DMS 273 treated with DMSO at 0.1 percent for 48 hours (cell line): ENCODE data around the gene TMEM11.

Experiments used
- DNase-seq: peaks from one replicate; lab custom pipeline; 2025; lab: John Stamatoyannopoulos, UW

TMEM11 gene

DNA sequence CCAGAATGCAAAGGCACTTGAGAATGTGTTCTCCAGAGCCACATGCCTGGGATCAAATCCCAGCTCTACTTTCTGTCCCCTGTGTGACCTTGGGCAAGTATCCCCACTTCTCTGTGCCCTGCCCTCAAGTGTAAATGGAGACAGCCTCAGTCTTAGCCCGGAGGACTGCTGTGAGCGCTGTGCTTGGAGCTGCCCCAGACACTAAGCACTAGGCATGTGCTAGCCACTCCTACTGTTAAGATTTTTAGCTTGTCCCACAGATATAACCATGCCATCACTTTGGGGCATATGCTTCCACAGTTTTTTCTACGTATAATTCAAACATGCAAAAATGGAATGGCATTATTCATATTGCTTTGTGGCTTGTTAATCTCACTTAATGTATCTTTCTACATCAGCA lies 29.4 kb downstream of the TMEM11 start:
- DNase-seq = no peak

DNA sequence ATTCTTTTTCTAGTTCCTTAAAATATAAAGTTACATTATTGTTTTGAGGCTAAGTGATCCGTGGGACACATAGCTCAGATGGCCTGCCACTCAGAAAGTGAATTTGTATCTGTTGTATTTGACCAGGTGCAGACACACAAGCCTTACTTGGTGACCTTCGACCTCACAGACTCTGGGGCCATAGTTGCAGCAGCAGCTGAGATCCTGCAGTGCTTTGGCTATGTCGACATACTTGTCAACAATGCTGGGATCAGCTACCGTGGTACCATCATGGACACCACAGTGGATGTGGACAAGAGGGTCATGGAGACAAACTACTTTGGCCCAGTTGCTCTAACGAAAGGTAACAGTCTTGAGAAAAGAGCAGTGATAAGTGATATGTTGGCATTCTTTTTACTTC lies 30.5 kb downstream of the TMEM11 start:
- no peak for DNase-seq

DNA sequence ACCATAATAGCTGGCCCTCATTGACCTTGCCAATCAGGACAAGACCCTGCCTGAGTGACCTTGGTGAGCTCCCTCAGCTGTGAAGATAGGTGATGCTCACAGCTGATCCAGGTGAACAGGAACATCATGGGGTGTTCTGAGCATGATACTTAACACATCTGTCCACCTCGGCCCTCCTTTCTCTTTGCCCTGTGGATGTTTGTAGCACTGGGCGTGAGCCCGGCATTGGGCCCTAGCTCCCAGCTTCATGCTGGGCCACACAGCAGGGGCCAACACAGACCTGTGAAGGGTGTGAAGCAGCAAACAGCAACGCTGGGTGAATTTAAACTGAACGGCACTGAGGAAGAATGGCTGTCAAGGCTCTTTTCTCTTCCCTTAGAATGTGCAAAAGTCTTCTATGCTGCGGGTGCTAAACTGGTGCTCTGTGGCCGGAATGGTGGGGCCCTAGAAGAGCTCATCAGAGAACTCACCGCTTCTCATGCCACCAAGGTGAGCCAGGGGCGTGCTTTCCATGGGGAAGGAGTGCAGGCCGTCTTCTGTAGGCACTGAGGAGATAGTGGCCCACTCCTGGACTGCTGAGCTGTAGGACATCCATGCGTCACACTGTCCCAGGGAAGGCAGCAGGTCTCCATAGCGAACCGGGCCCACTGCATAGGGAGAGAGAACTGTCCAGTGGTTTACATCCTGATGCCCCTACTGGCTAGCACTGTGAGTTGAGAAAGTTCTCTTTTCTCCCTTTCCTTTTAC lies 35.9 kb downstream of the TMEM11 start:
- no peak for DNase-seq

DNA sequence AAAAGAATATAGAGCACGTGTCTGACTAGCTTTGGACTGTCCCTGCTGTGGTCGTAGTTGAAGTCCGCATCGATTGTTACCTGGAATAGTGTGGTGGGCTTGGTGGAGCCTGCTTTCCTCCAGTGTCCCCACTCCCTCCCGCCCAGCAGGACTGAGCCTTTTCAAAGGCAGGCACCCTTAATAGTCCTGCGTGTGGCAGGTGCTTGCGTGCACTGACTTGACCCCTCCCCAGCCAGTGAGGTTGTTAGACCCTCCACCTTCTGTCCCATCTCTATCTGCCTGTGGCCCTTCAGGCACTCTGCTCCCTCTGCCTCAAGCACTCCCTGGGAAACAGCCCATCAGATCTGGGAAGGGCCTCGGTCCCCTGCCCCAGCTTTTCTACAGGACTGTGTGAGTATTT lies 36.6 kb downstream of the TMEM11 start:
- DNase-seq = no peak

DNA sequence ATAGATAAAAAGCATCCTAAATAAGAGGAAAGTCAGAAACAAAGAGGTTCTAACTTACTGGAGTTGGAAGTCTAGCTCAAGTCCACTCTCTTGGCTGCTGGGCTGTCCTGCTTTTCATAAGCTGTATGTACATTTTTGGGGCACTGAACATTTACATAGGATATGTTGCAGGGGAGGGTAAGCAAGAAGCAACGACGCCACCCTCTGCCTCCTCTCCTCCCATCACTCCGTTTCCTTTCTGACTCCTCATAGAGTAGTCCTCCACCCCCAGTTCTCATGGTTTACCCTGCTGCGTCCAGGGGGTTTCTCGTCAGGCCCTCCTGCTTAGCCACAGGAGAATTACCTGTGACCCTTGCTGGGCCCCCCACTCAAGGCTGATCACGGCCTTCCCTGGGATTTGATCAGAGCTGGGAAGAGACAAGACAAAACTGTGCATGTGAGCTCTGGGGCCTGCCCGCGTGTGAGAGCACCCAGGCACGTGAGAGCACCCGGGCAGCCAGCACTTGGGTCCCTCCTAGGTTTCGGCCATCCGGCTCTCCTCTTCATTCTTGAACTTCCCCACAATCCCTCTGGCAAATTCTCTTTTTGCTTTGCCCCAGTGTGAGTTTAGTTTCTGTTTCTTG lies 37.1 kb downstream of the TMEM11 start:
- DNase-seq = no peak

DNA sequence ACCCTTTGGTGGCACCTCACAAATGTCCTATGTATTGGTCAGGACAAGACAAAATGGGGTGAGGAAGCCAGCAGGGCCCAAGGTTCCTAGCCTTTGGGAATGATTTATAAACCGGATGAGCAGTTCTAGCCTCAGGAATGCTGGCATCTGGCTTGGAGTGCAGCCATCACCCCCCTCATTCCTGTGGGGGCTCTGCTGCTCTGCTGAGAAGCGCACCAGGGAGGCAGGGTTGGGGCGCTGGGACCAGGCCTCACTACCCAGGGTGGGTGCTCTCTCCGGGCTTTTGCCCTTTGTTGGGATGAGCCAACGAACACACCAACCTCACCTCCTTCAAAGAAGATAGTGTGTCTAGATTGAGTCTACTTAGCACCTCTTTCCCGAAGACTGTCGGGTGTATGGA lies 39.2 kb downstream of the TMEM11 start:
- no peak for DNase-seq

DNA sequence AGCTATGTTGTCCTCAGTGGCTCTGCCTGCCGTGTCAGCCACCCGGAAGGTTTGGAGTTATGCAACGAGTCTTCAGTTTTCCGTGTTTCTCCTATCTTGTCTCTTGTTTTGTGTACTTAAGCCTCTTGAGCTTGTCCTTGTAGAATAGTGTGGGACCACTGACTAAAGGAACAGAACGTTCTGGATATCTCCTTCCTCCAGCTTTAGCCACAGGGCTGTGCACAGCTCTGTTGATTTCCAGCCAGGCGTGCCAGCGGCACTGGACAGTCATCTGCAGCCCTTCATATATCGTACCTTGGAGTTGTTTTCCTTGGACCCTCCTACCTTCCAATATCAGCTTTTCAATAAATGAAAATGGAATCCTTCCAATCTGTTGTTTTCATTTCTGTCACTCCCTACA lies 39.8 kb downstream of the TMEM11 start:
- DNase-seq = no peak

DNA sequence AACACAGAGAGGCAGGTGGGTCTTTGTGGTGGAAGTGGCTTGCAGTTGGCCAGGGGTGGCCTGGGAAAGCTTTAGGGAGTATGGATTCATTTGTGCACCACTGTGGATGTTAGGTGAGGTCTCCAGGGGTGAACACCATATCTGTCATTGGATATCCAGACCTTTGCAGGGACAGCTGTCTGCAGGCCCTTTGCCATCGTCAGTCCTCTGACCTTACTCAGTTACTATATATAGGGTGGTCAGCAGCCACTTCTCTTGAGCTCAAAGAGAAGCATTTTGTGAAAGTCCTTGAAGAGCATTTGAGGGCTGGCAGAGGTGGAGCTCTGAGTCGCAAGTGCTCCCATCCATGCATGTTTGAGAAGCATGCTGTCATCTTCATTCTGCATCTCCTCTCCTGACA lies 40.4 kb downstream of the TMEM11 start:
- DNase-seq = no peak

DNA sequence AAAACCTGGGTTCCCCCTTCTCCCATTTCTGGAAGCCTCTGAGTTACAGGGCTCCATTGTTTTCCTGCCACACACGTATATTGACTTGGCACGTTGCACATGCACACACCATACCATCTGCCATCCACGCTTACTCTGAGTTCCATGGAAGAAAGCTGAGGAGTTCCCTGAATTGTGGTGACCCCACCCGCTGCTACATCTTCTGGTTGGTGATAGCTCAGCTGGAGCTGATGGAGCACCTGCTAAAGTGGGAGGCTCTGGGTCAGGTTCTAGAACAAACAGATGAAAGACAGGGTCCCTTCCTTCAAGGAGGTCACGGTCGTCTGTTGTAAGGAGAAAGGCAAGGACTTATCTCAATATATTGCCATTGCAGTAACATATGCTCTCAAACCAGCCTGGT lies 41.1 kb downstream of the TMEM11 start:
- no peak for DNase-seq

DNA sequence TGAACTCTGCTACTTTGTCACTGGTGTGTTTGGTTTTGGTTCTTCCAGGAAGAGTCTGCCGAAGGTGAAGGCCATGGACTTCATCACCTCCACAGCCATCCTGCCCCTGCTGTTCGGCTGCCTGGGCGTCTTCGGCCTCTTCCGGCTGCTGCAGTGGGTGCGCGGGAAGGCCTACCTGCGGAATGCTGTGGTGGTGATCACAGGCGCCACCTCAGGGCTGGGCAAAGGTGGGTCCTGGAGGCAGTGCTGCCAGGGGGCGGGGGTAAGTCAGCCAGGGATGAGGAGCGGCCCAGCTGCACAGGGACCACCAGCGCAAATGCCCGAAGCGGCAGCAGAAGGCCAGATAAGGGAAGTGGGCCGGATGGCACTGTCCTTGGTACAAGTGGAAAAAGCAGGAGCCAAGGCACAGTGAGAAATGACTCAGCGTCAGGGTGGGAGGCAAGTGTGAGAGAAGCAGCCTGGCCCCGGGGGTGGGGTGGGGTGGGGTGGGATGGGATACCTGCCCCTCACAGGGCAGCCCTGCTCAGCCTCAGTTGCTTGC lies 41.9 kb downstream of the TMEM11 start:
- DNase-seq = no peak

DNA sequence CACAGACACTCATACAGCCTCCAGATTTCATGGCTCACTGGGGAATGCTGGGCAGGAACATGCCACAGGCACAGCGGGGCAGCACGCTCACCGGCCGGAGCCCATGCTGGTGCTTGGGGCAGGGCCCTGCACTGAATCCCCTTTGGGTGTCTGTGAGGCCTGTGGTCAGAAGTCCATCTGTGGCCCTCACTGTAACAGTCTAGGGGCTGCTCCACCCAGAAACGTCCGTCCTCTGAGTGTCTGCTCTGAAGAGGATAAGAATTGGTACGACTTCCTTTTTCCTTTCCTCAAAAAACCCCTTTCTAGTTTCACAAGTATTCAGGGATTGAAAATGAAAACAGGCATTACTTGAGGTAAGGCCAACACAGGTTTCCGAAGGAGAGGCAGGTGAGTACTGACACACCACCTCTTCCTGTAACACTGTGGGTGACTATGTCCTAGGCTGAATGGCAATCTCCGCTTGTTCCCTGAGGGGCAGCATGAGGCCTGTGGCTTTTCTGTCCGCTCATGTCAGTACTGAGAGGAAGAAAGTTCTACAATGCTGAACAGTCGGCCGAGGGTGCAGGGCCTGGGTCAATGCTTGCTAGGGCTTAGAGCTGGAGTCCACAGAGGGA lies 42.5 kb downstream of the TMEM11 start:
- DNase-seq = no peak

DNA sequence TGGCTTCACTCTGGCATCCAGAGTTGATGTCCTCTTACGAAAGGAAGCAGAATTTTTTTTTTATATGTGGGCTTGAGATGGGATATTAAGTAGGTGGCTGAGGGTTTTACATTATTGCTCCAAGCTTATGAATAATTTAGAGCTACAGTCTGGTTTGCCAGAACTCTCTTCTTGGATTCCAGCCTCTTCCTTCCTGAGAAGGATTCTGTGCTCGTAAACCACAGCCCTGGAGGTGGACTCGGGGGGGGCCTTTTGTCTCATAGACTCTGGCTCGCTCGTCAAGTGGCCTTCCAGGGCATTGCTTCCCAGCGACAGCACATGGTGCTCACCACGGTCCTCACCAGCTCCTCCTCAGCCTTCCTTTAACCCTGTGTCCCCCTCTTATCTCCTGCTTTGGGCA lies 43.2 kb downstream of the TMEM11 start:
- no peak for DNase-seq

DNA sequence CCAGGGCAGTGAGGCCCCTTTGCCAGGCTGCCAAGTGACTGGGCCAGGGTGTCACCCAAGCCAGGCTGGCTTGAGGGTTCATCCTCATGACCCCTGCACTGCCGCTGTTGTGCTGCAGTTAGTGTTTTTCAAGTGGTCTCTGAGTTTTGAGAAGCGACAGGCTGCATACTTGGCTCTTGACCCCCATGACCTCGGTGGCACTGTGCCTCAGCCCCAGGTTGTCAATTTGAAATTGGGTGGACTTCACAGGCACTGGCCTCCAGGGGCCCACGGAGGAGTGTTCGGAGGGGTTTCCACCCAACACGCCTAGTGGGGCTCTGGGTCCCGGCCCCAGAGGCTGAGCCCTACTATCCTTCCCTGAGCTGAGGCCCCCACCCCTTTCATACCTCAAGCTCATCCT lies 44.5 kb downstream of the TMEM11 start:
- no peak for DNase-seq

DNA sequence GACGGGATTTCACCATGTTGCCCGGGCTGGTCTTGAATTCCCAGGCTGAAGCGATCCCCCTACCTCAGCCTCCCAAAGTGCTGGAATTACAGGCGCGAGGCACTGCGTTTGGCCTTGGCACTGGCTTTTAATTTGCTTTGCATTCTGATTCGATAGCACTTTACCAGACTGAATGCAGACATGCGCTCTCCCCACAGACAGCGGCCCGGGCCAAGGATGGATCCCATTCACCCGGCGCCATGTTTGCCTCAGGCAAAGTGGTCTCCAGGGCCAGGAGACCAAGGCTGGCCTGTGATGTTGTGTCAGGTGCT lies 45.5 kb downstream of the TMEM11 start:
- DNase-seq = no peak

DNA sequence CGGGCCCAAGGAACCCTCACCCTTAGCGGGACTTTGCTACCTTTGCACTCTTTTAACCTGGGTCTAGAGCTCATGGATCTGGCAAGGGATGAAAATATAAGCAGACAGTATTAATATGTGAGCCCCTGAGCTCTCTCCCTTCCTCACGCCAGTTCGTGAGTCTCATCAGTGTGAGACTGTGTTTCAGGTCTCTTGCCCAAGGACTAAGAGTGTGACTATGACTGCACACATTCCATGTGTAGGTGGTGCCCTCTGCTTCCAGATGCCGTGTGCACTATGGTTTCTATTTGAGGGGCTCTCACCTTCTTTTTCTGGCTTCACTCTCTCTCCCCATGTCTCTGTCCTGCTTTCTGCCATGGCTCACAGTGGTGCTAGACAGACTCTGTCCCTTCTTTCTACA lies 46.7 kb downstream of the TMEM11 start:
- no peak for DNase-seq

DNA sequence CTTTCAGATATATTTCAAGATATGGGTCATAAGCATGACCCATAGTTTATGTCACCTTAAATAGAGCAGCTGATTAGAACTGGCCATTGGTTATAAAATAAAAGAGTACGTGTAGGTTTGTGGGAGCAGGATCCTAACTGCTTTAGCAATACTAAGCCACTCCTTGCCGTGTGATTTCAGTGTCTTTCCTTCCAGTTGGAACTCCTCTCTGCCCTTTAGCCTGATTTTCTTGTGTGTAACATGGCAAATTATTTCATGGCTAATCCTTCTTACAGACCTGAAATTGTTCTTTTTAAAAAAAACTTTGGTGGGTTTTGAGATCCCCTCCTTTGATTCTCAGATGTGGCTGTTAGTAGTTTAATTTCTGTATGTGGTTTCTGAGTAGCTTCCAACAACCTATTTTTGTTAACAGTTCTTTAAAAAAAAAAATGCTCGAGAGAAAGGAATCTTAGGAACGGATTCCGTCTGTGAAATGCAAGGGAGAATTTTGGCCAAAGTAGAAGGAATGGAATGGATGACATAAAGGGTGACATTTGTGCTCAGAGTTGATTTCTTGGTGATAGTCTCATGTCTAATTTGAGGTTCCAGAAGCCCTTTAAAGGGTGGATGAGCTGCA lies 47.3 kb downstream of the TMEM11 start:
- DNase-seq = no peak

DNA sequence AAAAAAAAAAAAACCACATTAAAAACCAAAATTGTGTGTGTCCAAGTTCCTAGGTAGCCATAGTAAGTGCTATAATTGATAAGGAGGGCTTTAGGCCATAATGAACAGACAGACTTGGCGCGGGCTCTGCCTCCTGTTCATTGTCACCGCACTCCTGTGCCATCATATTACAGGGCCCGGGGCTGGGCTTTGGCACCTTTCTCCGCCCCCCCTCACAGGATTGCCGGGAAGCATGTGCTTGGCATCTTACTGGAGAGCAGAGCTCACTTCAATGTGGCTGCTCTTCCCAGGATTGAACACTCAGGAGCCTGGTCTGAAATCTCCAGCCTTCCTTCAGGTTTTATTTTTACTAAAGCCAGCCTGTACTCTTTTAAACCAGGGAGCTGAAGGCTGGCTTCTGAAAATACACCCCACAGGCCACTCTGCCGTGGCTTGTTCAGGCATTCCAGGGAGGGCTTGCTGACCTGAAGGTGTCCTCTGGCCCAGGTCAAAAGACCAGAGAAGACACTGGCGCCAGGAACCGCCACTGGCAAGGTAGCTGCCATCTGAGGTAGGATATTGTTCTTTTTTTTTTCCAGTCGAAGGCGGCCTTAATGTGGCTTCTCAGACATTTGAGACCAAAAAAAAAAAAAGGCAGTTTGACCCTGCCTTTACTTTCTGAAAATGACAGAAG lies 47.9 kb downstream of the TMEM11 start:
- DNase-seq = no peak

DNA sequence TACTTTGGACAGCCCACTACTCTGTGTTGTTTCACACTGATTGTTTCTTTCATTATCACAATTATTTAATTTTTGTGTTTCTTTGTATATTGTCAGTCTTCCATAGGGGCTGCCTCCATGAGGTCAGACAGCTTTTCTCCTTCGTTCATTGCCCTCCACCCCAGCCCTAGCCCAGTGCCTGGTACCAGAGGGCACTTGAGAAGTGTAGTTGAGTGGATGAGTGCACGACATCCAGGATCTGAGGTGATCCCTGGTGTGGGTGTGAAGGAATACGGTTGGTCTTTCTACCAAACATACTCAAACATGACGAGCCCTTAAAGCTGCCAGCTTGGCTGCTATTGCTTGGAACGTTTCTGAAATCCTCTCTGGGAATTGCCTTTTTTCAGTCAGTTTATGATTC lies 49.3 kb downstream of the TMEM11 start:
- DNase-seq = no peak

DNA sequence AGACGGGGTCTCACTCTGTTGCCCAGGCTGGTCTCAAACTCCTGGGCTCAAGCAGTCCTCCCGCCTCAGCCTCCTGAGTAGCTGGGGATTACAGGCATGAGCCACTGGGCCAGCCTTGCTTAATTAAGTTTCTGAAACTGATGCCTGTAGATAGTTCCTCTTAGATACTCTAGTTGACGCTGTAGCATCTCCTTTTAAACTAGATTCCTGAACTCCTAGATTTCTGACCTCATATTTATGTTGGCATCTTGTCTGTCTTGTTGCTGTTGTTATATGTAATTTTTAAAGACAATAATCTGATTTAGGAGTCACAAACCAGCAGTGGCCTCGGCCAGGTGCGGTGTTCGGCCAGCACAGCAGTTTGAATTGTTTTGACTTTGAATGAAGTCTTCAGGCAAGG lies 49.7 kb downstream of the TMEM11 start:
- DNase-seq = no peak

DNA sequence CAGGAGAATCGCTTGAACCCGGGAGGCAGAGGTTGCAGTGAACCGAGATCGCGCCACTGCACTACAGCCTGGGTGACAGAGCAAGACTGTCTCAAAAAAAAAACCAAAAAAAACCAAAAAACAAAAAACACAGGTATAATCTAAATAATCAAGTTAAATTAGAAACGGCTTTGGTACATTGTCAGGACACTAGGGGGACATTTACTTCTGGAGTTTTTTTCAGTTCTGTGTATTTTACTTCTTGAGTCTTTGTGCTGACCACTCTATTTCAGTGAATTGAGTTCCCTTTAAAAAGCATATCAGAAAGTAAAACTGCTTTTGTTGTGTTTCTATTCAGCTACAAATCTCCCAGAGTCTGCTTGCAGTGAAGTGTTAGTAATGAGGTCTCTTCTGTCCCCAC lies 50.9 kb downstream of the TMEM11 start:
- no peak for DNase-seq

DNA sequence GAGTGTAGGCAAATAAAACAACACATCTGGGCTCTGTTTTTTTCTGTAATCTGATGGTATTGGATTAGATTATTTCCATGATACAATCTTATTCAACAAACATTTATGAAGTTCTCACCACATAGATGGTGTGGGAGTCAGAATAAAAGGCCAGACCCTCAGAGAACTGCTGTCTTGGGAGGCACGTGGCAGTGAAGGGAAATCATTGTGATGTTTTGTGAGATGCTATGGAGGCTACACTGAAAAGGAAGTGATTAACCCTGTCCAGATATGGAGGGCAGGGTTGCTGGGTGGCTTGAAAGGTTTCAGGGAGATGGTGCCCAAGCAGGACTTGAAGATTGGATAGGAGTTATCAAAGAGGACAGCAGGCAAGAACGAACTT lies 51.6 kb downstream of the TMEM11 start:
- no peak for DNase-seq

DNA sequence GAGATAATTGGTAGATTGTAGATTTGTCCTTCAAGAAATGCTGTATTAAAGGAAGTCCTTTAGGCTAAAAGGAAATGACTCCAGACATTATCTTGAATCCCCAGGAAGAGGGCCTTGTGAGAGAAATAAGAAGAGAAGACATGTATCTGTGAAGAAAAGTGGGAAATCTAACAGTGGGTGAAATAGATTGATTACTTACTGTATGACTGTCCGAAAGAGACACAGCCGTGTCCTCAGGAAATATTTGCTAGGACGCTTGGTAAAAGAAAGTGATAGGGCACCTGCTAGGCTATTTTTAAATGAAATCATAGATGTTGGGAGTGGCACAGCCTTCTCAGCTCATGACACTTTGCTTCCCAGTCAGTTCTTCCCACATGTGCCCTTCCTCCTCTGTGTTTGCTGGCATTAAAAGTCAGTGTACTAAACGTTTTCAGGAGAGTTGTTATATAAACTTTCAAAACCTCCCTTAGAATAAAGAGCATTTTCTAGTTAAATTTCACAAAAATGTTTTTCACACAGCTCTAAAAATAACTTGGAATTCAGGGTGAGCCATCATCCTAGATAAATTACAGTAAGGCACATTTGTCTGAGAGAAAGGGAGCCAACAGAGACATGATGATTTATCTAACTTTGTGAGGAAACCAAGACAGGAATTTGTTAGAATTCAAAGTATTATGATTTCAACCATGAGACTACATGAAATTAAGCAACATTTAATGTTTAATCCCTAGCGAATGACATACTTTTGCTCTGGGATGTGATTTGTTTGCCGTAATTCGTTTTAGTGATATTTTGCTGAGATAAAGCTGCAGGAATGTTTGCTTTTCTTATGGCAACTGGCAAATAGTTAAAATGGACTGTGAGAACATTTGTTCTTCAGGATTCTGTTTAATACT lies 52.2 kb downstream of the TMEM11 start:
- DNase-seq = no peak
